Dermis blood vessel endothelial cell (primary cell): ENCODE measurements around the gene PTAFR. TPM values are rescaled to one million over a fixed set of nuclear protein-coding genes. Genes with fewer than 3 reads are reported as not detected.
A peak's percentile ranks its signal among the peaks of the same experiment; 100 is the strongest.

Source experiments
- DNase-seq: peaks from one replicate; pipeline ENCODE4 v3.0.0; 2010
- total RNA-seq: library from RNA; depleted of rRNA; stranded (reverse); fragments of >200 nt; gene quantifications from 2 replicates; pipeline ENCODE4 v1.2.3, GENCODE V29; 2014

PTAFR gene
- total RNA-seq, 1 donor from 2014 or later = 0.17 TPM

DNA sequence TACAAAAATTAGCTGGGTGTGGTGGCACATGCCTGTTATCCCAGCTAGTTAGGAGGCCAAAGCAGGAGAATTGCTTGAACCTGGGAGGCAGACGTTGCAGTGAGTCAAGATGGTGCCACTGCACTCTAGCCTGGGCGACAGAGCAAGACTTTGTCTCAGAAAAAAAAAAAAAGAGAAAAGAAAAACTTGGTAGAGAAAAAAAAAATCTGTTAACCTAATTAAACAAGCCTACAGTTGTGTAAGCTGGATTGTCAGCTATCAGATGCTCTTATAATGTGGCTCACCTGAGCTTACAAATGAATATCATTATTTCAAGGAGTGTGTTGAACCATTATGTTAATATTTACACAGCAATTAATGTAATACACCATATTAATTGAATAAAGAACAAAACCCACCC, 61.6 kb downstream of the PTAFR start:
- no peak for DNase-seq

- no peak for DNase-seq
Measured at GRCh38 chr1:28113242-28113572, 63.3 kb downstream of the PTAFR start.

GRCh38 chr1:28112388-28113241, 63.9 kb downstream of the PTAFR start:
- DNase-seq = peak; percentile 47

GRCh38 chr1:28111157-28111556, 65.3 kb downstream of the PTAFR start:
- no peak for DNase-seq

DNA sequence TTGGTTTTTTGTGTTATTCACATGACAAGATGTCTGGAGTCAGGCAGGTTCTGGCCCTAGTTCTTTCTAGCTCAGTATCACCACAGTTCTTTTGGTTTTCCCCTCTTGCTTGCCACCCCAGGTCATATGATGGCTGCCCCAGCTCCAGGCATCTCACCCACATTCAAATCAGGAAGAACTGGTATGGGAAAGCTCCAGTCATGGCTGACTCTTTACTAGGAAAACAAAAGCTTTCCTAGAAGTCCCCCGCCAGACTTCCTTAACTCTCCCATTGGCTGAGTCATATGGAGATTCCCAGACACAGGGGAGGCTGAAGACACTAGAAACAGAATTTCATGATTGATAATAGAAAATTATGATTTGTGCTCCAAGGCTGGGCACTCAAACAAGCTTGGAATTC, 65.9 kb downstream of the PTAFR start:
- peak; percentile 73 for DNase-seq

GRCh38 chr1:28109639-28110038, 66.9 kb downstream of the PTAFR start:
- DNase-seq = no peak

- no peak for DNase-seq
Measured at GRCh38 chr1:28108001-28108400, 68.5 kb downstream of the PTAFR start.

DNA sequence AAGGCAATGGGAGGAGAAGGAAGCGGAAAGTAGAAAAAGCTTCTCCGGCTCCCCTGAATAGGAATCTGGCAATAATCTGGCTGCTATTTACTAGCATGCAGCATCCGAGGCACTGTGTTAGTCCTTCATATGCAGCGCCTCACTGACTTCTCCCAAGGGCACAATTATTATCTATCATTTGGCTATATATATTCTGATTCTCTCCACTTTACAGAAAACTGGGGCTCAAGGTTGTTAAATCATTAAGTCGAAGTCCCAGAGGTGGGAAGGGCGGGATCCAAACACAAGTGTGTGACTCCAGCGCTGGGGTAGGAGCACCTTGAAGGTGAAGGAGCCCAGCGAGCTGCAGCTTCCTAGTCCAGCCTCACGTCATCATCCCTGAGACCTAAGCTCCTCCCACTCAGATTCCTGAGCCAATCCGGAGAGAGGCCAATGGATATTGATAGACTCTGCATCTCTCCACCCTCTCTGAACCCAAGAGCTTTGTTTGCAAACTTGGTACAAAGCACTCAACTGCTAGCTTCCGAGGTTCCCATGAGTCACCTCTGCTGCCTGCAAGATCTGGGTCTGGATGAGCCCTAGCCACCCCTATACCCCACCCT, 71.5 kb downstream of the PTAFR start:
- DNase-seq = peak; percentile 74

DNA sequence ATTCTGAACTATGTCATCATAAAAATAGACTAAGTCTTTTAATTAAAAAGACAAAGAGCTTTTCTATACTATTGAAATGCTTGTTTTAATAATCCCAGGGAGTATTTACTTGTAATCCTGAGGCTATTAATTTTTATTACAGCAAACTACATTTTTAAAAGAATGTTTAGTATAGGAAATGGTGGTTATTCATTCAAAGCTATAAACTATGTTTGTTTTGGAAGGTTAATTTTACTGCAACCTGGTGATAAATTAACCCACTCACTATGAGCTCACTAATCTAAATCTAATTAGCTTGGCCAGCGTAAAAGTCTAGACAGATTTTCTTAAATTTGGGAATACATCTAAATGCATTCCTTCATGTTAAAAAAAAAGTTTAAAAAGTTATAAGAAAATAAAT, 74.3 kb downstream of the PTAFR start:
- DNase-seq = no peak

DNA sequence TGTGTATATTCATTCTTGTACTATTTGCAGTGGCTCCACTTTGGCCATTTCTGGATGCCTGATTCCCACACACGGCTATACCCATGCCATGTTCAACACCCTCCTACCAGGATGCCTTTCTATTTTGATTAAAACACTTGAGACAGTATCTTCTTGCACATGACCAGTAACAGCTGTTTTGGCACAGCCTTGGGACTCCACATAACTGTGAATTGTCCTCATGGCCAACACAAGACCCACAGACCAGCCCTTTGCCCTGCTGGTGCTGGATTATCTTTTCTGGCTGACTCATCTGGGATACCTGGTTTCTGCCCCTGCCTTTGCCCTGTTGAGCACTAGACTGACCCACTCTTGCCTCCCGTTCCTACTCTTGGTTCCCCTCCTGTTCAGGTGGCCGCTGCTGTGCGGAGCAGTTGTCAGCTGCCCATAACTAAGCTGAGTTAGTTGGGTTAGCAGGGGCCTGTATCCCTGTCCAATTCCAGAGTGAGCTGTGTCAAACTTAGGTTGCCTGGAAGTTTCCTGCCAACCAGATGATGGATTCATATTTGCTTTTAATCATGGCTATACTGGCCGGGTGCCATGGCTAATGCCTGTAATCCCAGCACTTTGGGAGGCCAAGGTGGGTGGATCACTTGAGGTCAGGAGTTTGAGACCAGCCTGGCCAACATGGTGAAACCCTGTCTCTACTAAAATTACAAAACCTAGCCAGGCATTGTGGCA, 77.3 kb downstream of the PTAFR start:
- no peak for DNase-seq

Other genes starting within 250 kb of the PTAFR start
- 0.68 and 1.6 TPM in 2 replicates for gene SMPDL3B, start 241.7 kb downstream of the PTAFR start, total RNA-seq
- gene XKR8, start 216.7 kb downstream of the PTAFR start, total RNA-seq = 8.2 and 9.0 TPM in 2 replicates
- 14.0 and 18.8 TPM in 2 replicates for gene EYA3, start 88.1 kb downstream of the PTAFR start, total RNA-seq
- 54.1 and 68.1 TPM in 2 replicates for gene DNAJC8, start 56.3 kb upstream of the PTAFR start, total RNA-seq
- 102 and 104 TPM in 2 replicates for gene ATP5IF1, start 59.4 kb upstream of the PTAFR start, total RNA-seq
- gene SESN2, start 82.8 kb upstream of the PTAFR start, total RNA-seq = 9.9 and 14.3 TPM in 2 replicates
- 25.5 and 28.5 TPM in 2 replicates for gene MED18, start 152.3 kb upstream of the PTAFR start, total RNA-seq
- 12.6 and 28.5 TPM in 2 replicates for gene PHACTR4, start 193.1 kb upstream of the PTAFR start, total RNA-seq